RWPE2 (cell line): ENCODE measurements around the gene CCDC200.

Source experiments
- ATAC-seq: fragments of 200-7000 bp; cut with Tn5 transposase; 3 replicates; pipeline ENCODE4 v1.9.1; 2021; ENCODE audit warnings: low read depth
- DNase-seq: peaks from one replicate; pipeline ENCODE4 v3.0.0-alpha.2; 2020; ENCODE audit warnings: low spot score
- H3K27ac ChIP-seq: fragments of 450-650 bp; 2 replicates; pipeline ENCODE4 v1.5.1; 2017; ENCODE audit warnings: mild to moderate bottlenecking; ENCODE audit not compliant: poor library complexity, severe bottlenecking
- H3K27me3 ChIP-seq: fragments of 250-450 bp; sonication (Bioruptor Pico); 2 replicates; pipeline ENCODE4 v1.5.1; 2021; ENCODE audit warnings: mild to moderate bottlenecking, moderate library complexity; ENCODE audit not compliant: insufficient read depth, poor library complexity, severe bottlenecking
- H3K36me3 ChIP-seq: fragments of 250-450 bp; sonication (Bioruptor Pico); 2 replicates; pipeline ENCODE4 v1.5.1; 2020; ENCODE audit warnings: low read depth, mild to moderate bottlenecking, moderate library complexity
- H3K4me1 ChIP-seq: fragments of 250-450 bp; sonication (Bioruptor Pico); 2 replicates; pipeline ENCODE4 v1.5.1; 2021; ENCODE audit warnings: mild to moderate bottlenecking, moderate library complexity; ENCODE audit not compliant: insufficient read depth, poor library complexity, severe bottlenecking
- H3K4me3 ChIP-seq: fragments of 250-450 bp; sonication (Bioruptor Pico); 2 replicates; pipeline ENCODE4 v1.5.1; 2021; ENCODE audit warnings: mild to moderate bottlenecking, moderate library complexity; ENCODE audit not compliant: severe bottlenecking
- H3K9me3 ChIP-seq: fragments of 250-450 bp; sonication (Bioruptor Pico); 2 replicates; pipeline ENCODE4 v1.5.1; 2021; ENCODE audit warnings: mild to moderate bottlenecking, moderate library complexity; ENCODE audit not compliant: severe bottlenecking
- TF ChIP-seq, protein P1 (sequence below): fragments of 450-650 bp; IDR thresholded peaks from one replicate; pipeline ENCODE4 v1.5.1; 2017; ENCODE audit warnings: mild to moderate bottlenecking, moderate library complexity; ENCODE audit not compliant: poor library complexity, severe bottlenecking

Gene CCDC200

GRCh38 chr17:43219001-43219400 lies 9.4 kb downstream of the CCDC200 start:
- H3K36me3 ChIP-seq, result no peaks in the 10 kb centered on the region
- H3K4me1 ChIP-seq, result no peaks in the 10 kb centered on the region
- no peaks in the 10 kb centered on the region for H3K9me3 ChIP-seq
- DNase-seq (no peak), ATAC-seq (no peak)
- no peak overlapping the region for H3K27ac ChIP-seq
- no peak overlapping the region for H3K4me3 ChIP-seq
- TF ChIP-seq, protein P1, sequence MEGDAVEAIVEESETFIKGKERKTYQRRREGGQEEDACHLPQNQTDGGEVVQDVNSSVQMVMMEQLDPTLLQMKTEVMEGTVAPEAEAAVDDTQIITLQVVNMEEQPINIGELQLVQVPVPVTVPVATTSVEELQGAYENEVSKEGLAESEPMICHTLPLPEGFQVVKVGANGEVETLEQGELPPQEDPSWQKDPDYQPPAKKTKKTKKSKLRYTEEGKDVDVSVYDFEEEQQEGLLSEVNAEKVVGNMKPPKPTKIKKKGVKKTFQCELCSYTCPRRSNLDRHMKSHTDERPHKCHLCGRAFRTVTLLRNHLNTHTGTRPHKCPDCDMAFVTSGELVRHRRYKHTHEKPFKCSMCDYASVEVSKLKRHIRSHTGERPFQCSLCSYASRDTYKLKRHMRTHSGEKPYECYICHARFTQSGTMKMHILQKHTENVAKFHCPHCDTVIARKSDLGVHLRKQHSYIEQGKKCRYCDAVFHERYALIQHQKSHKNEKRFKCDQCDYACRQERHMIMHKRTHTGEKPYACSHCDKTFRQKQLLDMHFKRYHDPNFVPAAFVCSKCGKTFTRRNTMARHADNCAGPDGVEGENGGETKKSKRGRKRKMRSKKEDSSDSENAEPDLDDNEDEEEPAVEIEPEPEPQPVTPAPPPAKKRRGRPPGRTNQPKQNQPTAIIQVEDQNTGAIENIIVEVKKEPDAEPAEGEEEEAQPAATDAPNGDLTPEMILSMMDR, result no peak
- no peaks in the 10 kb centered on the region for H3K27me3 ChIP-seq

- no peak for ATAC-seq
- H3K27ac ChIP-seq, result no peak overlapping the region
- no peaks in the 10 kb centered on the region for H3K27me3 ChIP-seq
Observed at GRCh38 chr17:43217614-43218087, 10.8 kb downstream of the CCDC200 start.

GRCh38 chr17:43216762-43217613 lies 11.4 kb downstream of the CCDC200 start:
- no peaks in the 10 kb centered on the region for H3K9me3 ChIP-seq
- ATAC-seq, result no peak
- no peak overlapping the region for H3K4me3 ChIP-seq
- no peaks in the 10 kb centered on the region for H3K4me1 ChIP-seq
- H3K27me3 ChIP-seq, result no peaks in the 10 kb centered on the region
- H3K27ac ChIP-seq, result no peak overlapping the region
- TF ChIP-seq, protein P1, result no peak
- DNase-seq, result no peak
- H3K36me3 ChIP-seq, result no peaks in the 10 kb centered on the region

More at GRCh38 chr17:43217614-43218087, 10.8 kb downstream of the CCDC200 start:
- Histone ChIP-seq H3K9me3 (no peaks in the 10 kb centered on the region), H3K36me3 (no peaks in the 10 kb centered on the region), H3K4me1 (no peaks in the 10 kb centered on the region), H3K4me3 (no peak overlapping the region)
- TF ChIP-seq, protein P1, result no peak
- no peak for DNase-seq

- ATAC-seq, result no peak
- no peak for DNase-seq
- no peaks in the 10 kb centered on the region for H3K36me3 ChIP-seq
- H3K9me3 ChIP-seq, result no peaks in the 10 kb centered on the region
- no peak overlapping the region for H3K4me3 ChIP-seq
- TF ChIP-seq, protein P1, result no peak
- no peaks in the 10 kb centered on the region for H3K4me1 ChIP-seq
- H3K27ac ChIP-seq, result no peak overlapping the region
- no peaks in the 10 kb centered on the region for H3K27me3 ChIP-seq
Observed at GRCh38 chr17:43216369-43216761, 12.1 kb downstream of the CCDC200 start.

- ATAC-seq (no peak), DNase-seq (no peak)
- H3K36me3 ChIP-seq, result peaks cover 8% of the 10 kb centered on the region
- peaks cover 10% of the 10 kb centered on the region for H3K4me1 ChIP-seq
- H3K9me3 ChIP-seq, result no peaks in the 10 kb centered on the region
- no peak overlapping the region for H3K4me3 ChIP-seq
- no peak overlapping the region for H3K27ac ChIP-seq
- TF ChIP-seq, protein P1, result no peak
- H3K27me3 ChIP-seq, result no peaks in the 10 kb centered on the region
Observed at GRCh38 chr17:43215341-43215740, 13.1 kb downstream of the CCDC200 start.
